Calu3 (cell line): ENCODE data around the gene RABGAP1L. TPM values are rescaled to one million over a fixed set of nuclear protein-coding genes. Genes with fewer than 3 reads are reported as not detected.

Experiments
- BruUV-seq: library from RNA; stranded (reverse); fragments of 400-500 nt; replicated peaks from 2 replicates; lab custom pipeline; 2021; lab: Mats Ljungman, UMichigan
- CTCF ChIA-PET: fragments of 300-600 bp; sonication (Branson Sonifier 250); formaldehyde crosslinking; loops from one replicate; lab custom pipeline; 2022; ENCODE audit warnings: antibody characterized with exemption; lab: Charles Lee
- DNase-seq: peaks from one replicate; pipeline ENCODE4 v3.0.0; 2022
- H3K27ac Mint-ChIP-seq: one replicate; pipeline ENCODE4 v1.8.0; 2022; ENCODE audit warnings: mixed read lengths; ENCODE audit not compliant: unreplicated experiment
- H3K27me3 Mint-ChIP-seq: one replicate; pipeline ENCODE4 v1.8.0; 2022; ENCODE audit warnings: mixed read lengths; ENCODE audit not compliant: unreplicated experiment
- H3K36me3 Mint-ChIP-seq: one replicate; pipeline ENCODE4 v1.8.0; 2022; ENCODE audit warnings: mild to moderate bottlenecking, moderate library complexity, mixed read lengths; ENCODE audit not compliant: insufficient read depth, unreplicated experiment
- H3K4me1 Mint-ChIP-seq: one replicate; pipeline ENCODE4 v1.8.0; 2022; ENCODE audit warnings: mild to moderate bottlenecking, low read depth, mixed read lengths; ENCODE audit not compliant: unreplicated experiment
- H3K4me3 Mint-ChIP-seq: one replicate; pipeline ENCODE4 v1.8.0; 2022; ENCODE audit warnings: mild to moderate bottlenecking, low read depth, moderate library complexity, mixed read lengths; ENCODE audit not compliant: unreplicated experiment
- H3K9me3 Mint-ChIP-seq: one replicate; pipeline ENCODE4 v1.8.0; 2022; ENCODE audit warnings: low read depth, mixed read lengths; ENCODE audit not compliant: unreplicated experiment
- CTCF ChIP-seq: fragments of 200-600 bp; IDR thresholded peaks from one replicate; pipeline ENCODE4 v1.8.0; 2022; ENCODE audit warnings: antibody characterized with exemption; ENCODE audit not compliant: unreplicated experiment
- intact Hi-C: fragments of 100-400 bp; cut with micrococcal nuclease; formaldehyde crosslinking; loops from one replicate; pipeline ENCODE4 v1.10.0; 2022; ENCODE audit not compliant: unreplicated experiment
- total RNA-seq: library from RNA; stranded (reverse); gene quantifications from 2 replicates; pipeline ENCODE4 v1.2.3, GENCODE V29; 2022

The RABGAP1L gene
- total RNA-seq, 1 experiment from 2014 or later, result 135 TPM

- no peak overlapping the region for H3K4me3 Mint-ChIP-seq
- H3K27ac Mint-ChIP-seq, result no peak overlapping the region
- no peaks in the 10 kb centered on the region for H3K36me3 Mint-ChIP-seq
- intact Hi-C loops, result no loop called here
- BruUV-seq, result no TSS peak
- TF ChIP-seq CTCF, result no peak
- H3K27me3 Mint-ChIP-seq, result no peaks in the 10 kb centered on the region
- H3K4me1 Mint-ChIP-seq, result peaks cover 30% of the 10 kb centered on the region
- CTCF ChIA-PET, result no interaction called here
- DNase-seq, result no peak
- no peaks in the 10 kb centered on the region for H3K9me3 Mint-ChIP-seq
These were observed 607.4 kb downstream of the RABGAP1L start for GRCh38 chr1:174766727-174767126.

GRCh38 chr1:174768516-174768915 is 609.2 kb downstream of the RABGAP1L start:
- CTCF ChIA-PET, result no interaction called here
- intact Hi-C loops, result no loop called here
- Mint-ChIP-seq H3K36me3 (no peaks in the 10 kb centered on the region), H3K4me1 (peaks cover 30% of the 10 kb centered on the region), H3K27ac (no peak overlapping the region), H3K9me3 (no peaks in the 10 kb centered on the region), H3K27me3 (no peaks in the 10 kb centered on the region), H3K4me3 (no peak overlapping the region)
- no peak for DNase-seq
- no TSS peak for BruUV-seq
- TF ChIP-seq CTCF, result no peak

- BruUV-seq, result no TSS peak
- no peaks in the 10 kb centered on the region for H3K9me3 Mint-ChIP-seq
- no peak for TF ChIP-seq CTCF
- no peak overlapping the region for H3K27ac Mint-ChIP-seq
- H3K4me1 Mint-ChIP-seq, result peaks cover 30% of the 10 kb centered on the region
- no peaks in the 10 kb centered on the region for H3K36me3 Mint-ChIP-seq
- no peak for DNase-seq
- no peaks in the 10 kb centered on the region for H3K27me3 Mint-ChIP-seq
- CTCF ChIA-PET, result no interaction called here
- intact Hi-C loops, result no loop called here
- no peak overlapping the region for H3K4me3 Mint-ChIP-seq
These were observed 609.6 kb downstream of the RABGAP1L start for GRCh38 chr1:174768949-174769348.

GRCh38 chr1:174769961-174770549 is 610.7 kb downstream of the RABGAP1L start:
- Mint-ChIP-seq H3K4me1 (peaks cover 30% of the 10 kb centered on the region), H3K9me3 (no peaks in the 10 kb centered on the region), H3K27me3 (no peaks in the 10 kb centered on the region), H3K36me3 (no peaks in the 10 kb centered on the region), H3K4me3 (no peak overlapping the region), H3K27ac (no peak overlapping the region)
- no peak for DNase-seq
- intact Hi-C loops, result loop anchor here (1.0 to 2.0 kb wide), 4 partner anchors 105 to 355 kb away; no protein-coding TSS in a partner anchor
- no TSS peak for BruUV-seq
- CTCF ChIA-PET, result interaction anchor here (0.9 kb wide), 1 partner anchor 19 kb away, joined by 4 read pairs; no protein-coding TSS in a partner anchor
- TF ChIP-seq CTCF, result peak; percentile 43
